Panc1 (cell line): ENCODE results near the gene NPAS3. TPM values are rescaled to one million over a fixed set of nuclear protein-coding genes. Genes with fewer than 3 reads are reported as not detected.

Source experiments
- ATAC-seq: fragments of 200-7000 bp; cut with Tn5 transposase; 2 replicates; pipeline ENCODE4 v1.9.1; 2020; ENCODE audit warnings: mild to moderate bottlenecking, moderate library complexity
- BruUV-seq: library from RNA; stranded (reverse); fragments of 400-500 nt; replicated peaks from 2 replicates; lab custom pipeline; 2021; lab: Mats Ljungman, UMichigan
- CTCF ChIA-PET: fragments of 300-600 bp; sonication (Branson Sonifier 250); formaldehyde crosslinking; loops from one replicate; lab custom pipeline; 2022; ENCODE audit warnings: antibody characterized with exemption; lab: Charles Lee
- POLR2A ChIA-PET: fragments of 300-600 bp; sonication (Branson Sonifier 250); formaldehyde crosslinking; loops from one replicate; lab custom pipeline; 2022; ENCODE audit warnings: antibody characterized with exemption; lab: Charles Lee
- DNase-seq: peaks from one replicate; pipeline ENCODE4 v3.0.0-alpha.2; 2010; ENCODE audit warnings: low read depth, low spot score
- H3K27ac ChIP-seq: 2 replicates; pipeline ENCODE4 v1.5.1; 2011; ENCODE audit warnings: mild to moderate bottlenecking, low read length, inconsistent platforms
- H3K27me3 ChIP-seq: fragments of 200-500 bp; sonication (Bioruptor generic); 2 replicates; pipeline ENCODE4 v1.6.0; 2014; ENCODE audit warnings: low read length, inconsistent platforms; ENCODE audit not compliant: control insufficient read depth, insufficient read depth
- H3K36me3 ChIP-seq: fragments of 200-500 bp; sonication (Bioruptor generic); 2 replicates; pipeline ENCODE4 v1.5.1; 2014; ENCODE audit warnings: inconsistent platforms, mild to moderate bottlenecking, low read length, moderate library complexity; ENCODE audit not compliant: control insufficient read depth, insufficient read depth
- H3K4me1 ChIP-seq: 2 replicates; pipeline ENCODE4 v1.5.1; 2011; ENCODE audit warnings: inconsistent platforms, mild to moderate bottlenecking, low read length, moderate library complexity; ENCODE audit not compliant: control insufficient read depth, insufficient read depth
- H3K4me3 ChIP-seq, 2 experiments: 2 replicates each; pipeline ENCODE4 v1.5.1; 2011 to 2012; ENCODE audit warnings: low read depth in 2 of 2, low read length in 2 of 2, mild to moderate bottlenecking in 2 of 2, inconsistent platforms in 1 of 2, moderate library complexity in 1 of 2
- H3K9me3 ChIP-seq: fragments of 200-500 bp; sonication (Bioruptor generic); 2 replicates; pipeline ENCODE4 v1.5.1; 2014; ENCODE audit warnings: low read depth, mild to moderate bottlenecking, inconsistent platforms, low read length, moderate library complexity; ENCODE audit not compliant: control insufficient read depth, insufficient read depth
- CTCF ChIP-seq: fragments of 450-650 bp; IDR thresholded peaks from 2 replicates; pipeline ENCODE4 v1.5.1; 2017; ENCODE audit warnings: mild to moderate bottlenecking
- POLR2AphosphoS5 ChIP-seq: IDR thresholded peaks from 2 replicates; pipeline ENCODE4 v1.6.1; 2012; ENCODE audit warnings: mild to moderate bottlenecking, low read depth, low read length, moderate library complexity
- REST ChIP-seq, 2 experiments: IDR thresholded peaks; 2 replicates each; pipeline ENCODE4 v1.6.1; 2011 to 2012; ENCODE audit warnings: low read depth in 2 of 2, control low read depth in 1 of 2, low read length in 1 of 2, mild to moderate bottlenecking in 1 of 2, moderate library complexity in 1 of 2; ENCODE audit not compliant: insufficient read depth in 1 of 2
- SIN3A ChIP-seq: IDR thresholded peaks from 2 replicates; pipeline ENCODE4 v1.6.1; 2012; ENCODE audit warnings: low read depth, mild to moderate bottlenecking, low read length, moderate library complexity, borderline replicate concordance; ENCODE audit not compliant: insufficient read depth
- TCF7L2 ChIP-seq: IDR thresholded peaks from 2 replicates; pipeline ENCODE4 v1.6.1; 2011; ENCODE audit warnings: mild to moderate bottlenecking, low read depth, low read length, inconsistent platforms
- in situ Hi-C: cut with HindIII; loops from 2 replicates; pipeline ENCODE4 v1.10.0; 2016; ENCODE audit warnings: low sequenced_read_pairs, low pct_unique_long_range_greater_than_20kb
- intact Hi-C: fragments of 100-400 bp; cut with micrococcal nuclease; formaldehyde crosslinking; loops from one replicate; pipeline ENCODE4 v1.10.0; 2022; ENCODE audit not compliant: unreplicated experiment
- total RNA-seq: library from RNA; stranded (reverse); gene quantifications from one replicate; pipeline ENCODE4 v1.2.1, GENCODE V29; 2021; ENCODE audit not compliant: unreplicated experiment

Gene NPAS3
- total RNA-seq, 1 experiment from 2014 or later, result 0.23 TPM

GRCh38 chr14:33670235-33670634 is 731.6 kb downstream of the NPAS3 start:
- H3K4me3 ChIP-seq, result no peak overlapping the region
- intact Hi-C loops, result no loop called here
- ChIA-PET POLR2A (no interaction called here), CTCF (no interaction called here)
- H3K27me3 ChIP-seq, result no peaks in the 10 kb centered on the region
- in situ Hi-C loops, result no loop called here
- no peak overlapping the region for H3K27ac ChIP-seq
- TF ChIP-seq REST (IDR thresholded peaks at IDR 0.05; ENCODE audit: insufficient read depth in 1 of 2, low read depth in 2 of 2, low read length in 1 of 2), result no peak
- no peak for TF ChIP-seq POLR2AphosphoS5
- TF ChIP-seq CTCF, result no peak
- TF ChIP-seq TCF7L2, result no peak
- TF ChIP-seq SIN3A, result no peak
- H3K9me3 ChIP-seq, result no peaks in the 10 kb centered on the region
- DNase-seq, result no peak
- no peak for ATAC-seq
- H3K36me3 ChIP-seq, result no peaks in the 10 kb centered on the region
- no peaks in the 10 kb centered on the region for H3K4me1 ChIP-seq
- BruUV-seq, result no TSS peak

- H3K4me1 ChIP-seq, result no peaks in the 10 kb centered on the region
- ChIA-PET POLR2A (no interaction called here), CTCF (no interaction called here)
- TF ChIP-seq TCF7L2, result no peak
- TF ChIP-seq SIN3A, result no peak
- TF ChIP-seq CTCF, result no peak
- no peak for TF ChIP-seq REST (IDR thresholded peaks at IDR 0.05; ENCODE audit: insufficient read depth in 1 of 2, low read depth in 2 of 2, low read length in 1 of 2)
- TF ChIP-seq POLR2AphosphoS5, result no peak
- H3K27ac ChIP-seq, result no peak overlapping the region
- no peaks in the 10 kb centered on the region for H3K27me3 ChIP-seq
- in situ Hi-C loops (no loop called here), intact Hi-C loops (no loop called here)
- ATAC-seq (no peak), DNase-seq (no peak)
- BruUV-seq, result no TSS peak
- H3K4me3 ChIP-seq, result no peak overlapping the region
- no peaks in the 10 kb centered on the region for H3K9me3 ChIP-seq
- H3K36me3 ChIP-seq, result no peaks in the 10 kb centered on the region
These were observed 732.9 kb downstream of the NPAS3 start for GRCh38 chr14:33671556-33671955.
